ENCODE results near the gene MACROH2A1. TPM values are rescaled to one million over a fixed set of nuclear protein-coding genes. Genes with fewer than 3 reads are reported as not detected.

Gene MACROH2A1
- total and polyA plus RNA-seq, 2 of the 4 experiments (the other 2 are of a cell fraction): 122 to 126 TPM

- dilution Hi-C loops (cut with HindIII; ENCODE audit: low sequenced_read_pairs, unreplicated experiment): no loop called here
- H3K36me3 ChIP-seq (ENCODE audit: control insufficient read depth, insufficient read depth, low read length): peaks cover 38% of the 10 kb centered on the region
- no peak overlapping the region for H3K9ac ChIP-seq (ENCODE audit: low read depth, low read length)
- H3K23ac ChIP-seq (ENCODE audit: low read depth, low read length): no peak overlapping the region
- no peak overlapping the region for H2AFZ ChIP-seq (replicated peaks; ENCODE audit: low read length, poor library complexity)
- intact Hi-C loops (cut with micrococcal nuclease): no loop called here
- no peak overlapping the region for H3K4me3 ChIP-seq (ENCODE audit: insufficient read depth, low read depth, low read length)
- H4K5ac ChIP-seq (ENCODE audit: low read depth, low read length): no peak overlapping the region
- H4K8ac ChIP-seq (ENCODE audit: low read depth in 2 of 2, low read length in 2 of 2): no peak overlapping the region; a peak in 1 of 4 replicates
- H2AK5ac ChIP-seq (ENCODE audit: low read depth, low read length): peak overlapping the region; percentile 8; the same call in 1 of the 2 replicates
- no peak overlapping the region for H2AK9ac ChIP-seq (replicated peaks; ENCODE audit: low read depth, low read length, poor library complexity)
- H3K27me3 ChIP-seq (ENCODE audit: control insufficient read depth, insufficient read depth, low read length): no peaks in the 10 kb centered on the region
- H3K79me1 ChIP-seq (ENCODE audit: low read depth in 1 of 2, low read length in 2 of 2): peaks cover 60 to 92% of the 10 kb centered on the region in 2 experiments
- ATAC-seq (ENCODE audit: low read depth) (no peak; the same call in 1 of the 2 replicates), DNase-seq (no peak)
- peaks cover 48% of the 10 kb centered on the region for H3K9me1 ChIP-seq (ENCODE audit: insufficient read depth, low read length)
- no peak overlapping the region for H3K56ac ChIP-seq (ENCODE audit: extremely low read depth, insufficient read depth, low read length)
- no TSS peak for BruUV-seq (replicated peaks)
- no peak overlapping the region for H3K27ac ChIP-seq (ENCODE audit: insufficient read depth, low read length)
- H3K4me1 ChIP-seq (ENCODE audit: control insufficient read depth, insufficient read depth, low read length): peaks cover 40% of the 10 kb centered on the region
- peaks cover 42% of the 10 kb centered on the region for H4K20me1 ChIP-seq (ENCODE audit: insufficient read depth, low read length)
- peak overlapping the region; percentile 16; the same call in 1 of the 2 replicates for H3K14ac ChIP-seq (replicated peaks; ENCODE audit: low read depth, low read length)
- H2BK5ac ChIP-seq (ENCODE audit: low read depth, low read length, poor library complexity, severe bottlenecking): no peak overlapping the region
- H3K4me2 ChIP-seq (ENCODE audit: low read depth, low read length): no peak overlapping the region; the same call in 1 of the 2 replicates
- POLR2A ChIA-PET (ENCODE audit: unreplicated experiment): no interaction called here
- peak overlapping the region; percentile 23; the same call in 1 of the 2 replicates for H2BK20ac ChIP-seq (ENCODE audit: low read depth, low read length)
- CTCF ChIA-PET: no interaction called here
- H4K91ac ChIP-seq (ENCODE audit: insufficient read depth, low read depth, low read length): no peak overlapping the region
- 84% methylated on average over 5 of the region's 17 CpGs; no CpG with 5 or more reads in 1 of the 2 experiments for WGBS, 2 experiments (ENCODE audit: extremely low coverage in 2 of 2, insufficient read length in 1 of 2)
- no peak overlapping the region for H2BK15ac ChIP-seq (ENCODE audit: low read depth, low read length)
- H3K9me3 ChIP-seq (ENCODE audit: control insufficient read depth, insufficient read depth, low read length): no peaks in the 10 kb centered on the region
- no peak overlapping the region for H2BK120ac ChIP-seq (ENCODE audit: low read depth, low read length)
- in situ Hi-C loops (cut with MboI; ENCODE audit: low sequenced_read_pairs): no loop called here
- no peak overlapping the region; the same call in 1 of the 2 replicates for H3K18ac ChIP-seq (ENCODE audit: low read depth, low read length)
- H3K4ac ChIP-seq (ENCODE audit: low read depth, low read length): peak overlapping the region; percentile 15; the same call in 1 of the 2 replicates
- TF ChIP-seq BHLHE40 (IDR thresholded peaks at IDR 0.05; ENCODE audit: low read depth, low read length): no peak
- no peak for TF ChIP-seq NFE2L2 (IDR thresholded peaks at IDR 0.05; ENCODE audit: low read depth, low read length)
- TF ChIP-seq RFX5 (IDR thresholded peaks at IDR 0.05; ENCODE audit: low read depth, low read length): no peak
- no peak for TF ChIP-seq USF2 (IDR thresholded peaks at IDR 0.05; ENCODE audit: low read depth, low read length)
- TF ChIP-seq MXI1 (IDR thresholded peaks at IDR 0.05; ENCODE audit: borderline replicate concordance, low read depth, low read length): no peak
- TF ChIP-seq FOS (IDR thresholded peaks at IDR 0.05; ENCODE audit: low read depth, low read length): no peak
- TF ChIP-seq MAFK (IDR thresholded peaks at IDR 0.05; ENCODE audit: low read depth, low read length): no peak
- TF ChIP-seq RCOR1 (IDR thresholded peaks at IDR 0.05; ENCODE audit: insufficient replicate concordance, low read length): no peak
- no peak for TF ChIP-seq CHD1 (IDR thresholded peaks at IDR 0.05; ENCODE audit: low read depth, low read length)
- no peak for TF ChIP-seq POLR2A (IDR thresholded peaks at IDR 0.05; ENCODE audit: low read depth, low read length)
- no peak for TF ChIP-seq CEBPB (IDR thresholded peaks at IDR 0.05; ENCODE audit: low read depth, low read length)
- no peak for TF ChIP-seq RAD21 (IDR thresholded peaks at IDR 0.05; ENCODE audit: low read length)
- no peak for TF ChIP-seq SMC3 (IDR thresholded peaks at IDR 0.05; ENCODE audit: low read depth, low read length)
- no peak for TF ChIP-seq MAZ (IDR thresholded peaks at IDR 0.05; ENCODE audit: borderline replicate concordance, low read depth, low read length)
- no peak for TF ChIP-seq ELK1 (IDR thresholded peaks at IDR 0.05; ENCODE audit: borderline replicate concordance, low read depth, low read length)
Measured at GRCh38 chr5:135377751-135378680, 21.0 kb downstream of the MACROH2A1 start.

Measured in IMR-90 (cell line).